Smooth muscle cell (in vitro differentiated cells): ENCODE measurements around the gene GBX2. TPM values are rescaled to one million over a fixed set of nuclear protein-coding genes. Genes with fewer than 3 reads are reported as not detected.
"Not testable (repeated sequence)": the region's sequence is repeated elsewhere in the genome, so short reads cannot be mapped to it uniquely, and the experiment has no call there.

ENCODE experiments used
- DNase-seq: peaks from one replicate; lab custom pipeline; 2025; ENCODE audit not compliant: unreplicated experiment; lab: John Stamatoyannopoulos, UW
- H2AFZ ChIP-seq: fragments of 200-600 bp; sonication (generic); 2 replicates; pipeline ENCODE4 v1.6.0; 2016; ENCODE audit warnings: antibody characterized with exemption, low read depth, mild to moderate bottlenecking
- H3F3A ChIP-seq: fragments of 200-600 bp; sonication (generic); 2 replicates; pipeline ENCODE4 v1.6.0; 2017; ENCODE audit warnings: antibody characterized with exemption, low read depth
- H3K27ac ChIP-seq: fragments of 200-600 bp; sonication (generic); 2 replicates; pipeline ENCODE4 v1.5.1; 2016; ENCODE audit warnings: low read depth, mild to moderate bottlenecking
- H3K27me3 ChIP-seq: fragments of 200-600 bp; sonication (generic); 2 replicates; pipeline ENCODE4 v1.6.1; 2016; ENCODE audit warnings: low read depth, mild to moderate bottlenecking
- H3K36me3 ChIP-seq: fragments of 200-600 bp; sonication (generic); 2 replicates; pipeline ENCODE4 v1.5.1; 2016; ENCODE audit warnings: low read depth
- H3K4me1 ChIP-seq: fragments of 200-600 bp; sonication (generic); 2 replicates; pipeline ENCODE4 v1.5.1; 2016; ENCODE audit warnings: low read depth
- H3K4me2 ChIP-seq: fragments of 200-600 bp; sonication (generic); 2 replicates; pipeline ENCODE4 v1.6.0; 2016; ENCODE audit warnings: mild to moderate bottlenecking
- H3K4me3 ChIP-seq: fragments of 200-600 bp; sonication (generic); 2 replicates; pipeline ENCODE4 v1.5.1; 2016; ENCODE audit warnings: mild to moderate bottlenecking
- H3K79me2 ChIP-seq: fragments of 200-600 bp; sonication (generic); 2 replicates; pipeline ENCODE4 v1.6.0; 2016; ENCODE audit warnings: low read depth, mild to moderate bottlenecking
- H3K9ac ChIP-seq: fragments of 200-600 bp; sonication (generic); 2 replicates; pipeline ENCODE4 v1.6.0; 2016; ENCODE audit warnings: low read depth
- H3K9me3 ChIP-seq: fragments of 200-600 bp; sonication (generic); replicated peaks from 2 replicates; pipeline ENCODE4 v1.5.1; 2016; ENCODE audit warnings: low read depth
- H4K20me1 ChIP-seq: fragments of 200-600 bp; sonication (generic); 2 replicates; pipeline ENCODE4 v1.6.0; 2016; ENCODE audit warnings: low read depth
- WGBS: methylation state at CpG from one replicate; pipeline ENCODE4 v1.1.7; 2016; ENCODE audit warnings: low lambda C conversion rate; 5-methylcytosine and 5-hydroxymethylcytosine counted together
- polyA plus RNA-seq: library from polyadenylated mRNA; unstranded; fragments of >200 nt; fragmentation: Nextera tagmentation; extraction: Ambion mirVana; gene quantifications from 2 replicates; pipeline ENCODE4 v1.2.1, GENCODE V29; 2016
- total RNA-seq: library from RNA; depleted of rRNA; stranded (reverse); fragments of >200 nt; gene quantifications from 2 replicates; pipeline ENCODE4 v1.2.3, GENCODE V29; 2014
- TF ChIP-seq, protein P1 (sequence below): fragments of 200-600 bp; sonication (generic); IDR thresholded peaks from 2 replicates; pipeline ENCODE4 v1.5.1; 2017; ENCODE audit warnings: borderline replicate concordance, mild to moderate bottlenecking, antibody characterized with exemption; ENCODE audit not compliant: insufficient read depth, poor library complexity, severe bottlenecking

Gene GBX2
- total and polyA plus RNA-seq, 2 experiments from 2014 or later: not detected

DNA sequence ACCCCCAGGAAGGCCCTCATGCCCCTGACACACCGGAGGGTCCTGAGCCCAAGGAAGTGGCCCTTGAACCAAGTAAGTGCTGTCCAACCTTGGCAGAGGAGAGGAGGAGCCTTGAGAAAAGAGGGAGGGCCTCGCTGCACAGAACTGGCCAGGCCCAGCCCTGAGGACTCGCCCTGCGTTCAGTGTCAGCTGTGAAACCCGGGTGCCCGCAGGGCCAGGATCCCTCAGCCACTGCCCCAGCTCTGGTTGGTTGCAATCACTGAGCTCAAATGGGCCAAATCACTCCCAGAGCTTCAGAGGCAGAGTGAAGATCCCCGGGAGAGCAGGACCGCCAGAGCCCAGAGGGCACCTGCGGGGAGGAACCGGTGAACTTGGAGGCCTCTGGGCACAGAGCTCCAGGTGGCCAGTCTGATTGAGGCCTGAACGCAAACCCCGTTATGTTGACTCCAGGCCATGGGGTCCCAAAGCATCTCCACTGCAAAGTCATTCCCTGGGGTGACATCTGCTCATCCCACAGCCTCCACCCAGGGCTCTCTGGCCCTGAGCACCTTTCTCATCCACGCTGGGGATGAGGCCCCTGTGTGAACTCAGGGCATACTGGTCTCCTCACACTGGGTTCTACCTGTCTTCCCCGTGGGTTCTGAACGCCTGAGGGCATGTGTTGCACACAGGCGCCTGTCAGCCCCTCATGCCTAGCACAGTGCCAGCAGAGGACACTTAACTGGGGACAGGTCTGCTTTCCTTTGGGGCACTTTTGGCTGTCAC is 11.9 kb downstream of the GBX2 start:
- Histone ChIP-seq H3K27me3 (peaks cover 65% of the 10 kb centered on the region), H3K9ac (no peak overlapping the region)
- WGBS: 91% methylated on average over 16 of the region's 16 CpGs

DNA sequence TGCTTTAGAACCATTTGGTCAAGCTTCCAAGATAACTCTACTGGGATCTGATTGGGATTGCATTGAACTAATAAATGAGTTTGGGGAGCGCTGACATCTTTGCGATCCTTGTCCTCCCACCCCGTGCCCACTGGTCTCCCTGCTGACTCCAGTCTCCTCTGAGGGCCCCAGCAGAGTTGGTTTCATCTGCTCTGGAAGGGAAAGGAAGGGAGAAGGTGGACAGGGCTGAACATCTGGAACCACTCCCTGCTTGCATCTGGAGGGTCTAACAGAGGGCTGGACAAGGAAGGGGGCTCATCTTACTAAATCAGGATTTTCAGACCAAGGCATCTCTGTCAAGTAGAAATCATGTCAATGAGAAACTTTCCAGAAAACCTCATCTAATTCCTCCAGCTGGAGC is 12.8 kb downstream of the GBX2 start:
- no peaks in the 10 kb centered on the region for H4K20me1 ChIP-seq
- TF ChIP-seq, protein P1, sequence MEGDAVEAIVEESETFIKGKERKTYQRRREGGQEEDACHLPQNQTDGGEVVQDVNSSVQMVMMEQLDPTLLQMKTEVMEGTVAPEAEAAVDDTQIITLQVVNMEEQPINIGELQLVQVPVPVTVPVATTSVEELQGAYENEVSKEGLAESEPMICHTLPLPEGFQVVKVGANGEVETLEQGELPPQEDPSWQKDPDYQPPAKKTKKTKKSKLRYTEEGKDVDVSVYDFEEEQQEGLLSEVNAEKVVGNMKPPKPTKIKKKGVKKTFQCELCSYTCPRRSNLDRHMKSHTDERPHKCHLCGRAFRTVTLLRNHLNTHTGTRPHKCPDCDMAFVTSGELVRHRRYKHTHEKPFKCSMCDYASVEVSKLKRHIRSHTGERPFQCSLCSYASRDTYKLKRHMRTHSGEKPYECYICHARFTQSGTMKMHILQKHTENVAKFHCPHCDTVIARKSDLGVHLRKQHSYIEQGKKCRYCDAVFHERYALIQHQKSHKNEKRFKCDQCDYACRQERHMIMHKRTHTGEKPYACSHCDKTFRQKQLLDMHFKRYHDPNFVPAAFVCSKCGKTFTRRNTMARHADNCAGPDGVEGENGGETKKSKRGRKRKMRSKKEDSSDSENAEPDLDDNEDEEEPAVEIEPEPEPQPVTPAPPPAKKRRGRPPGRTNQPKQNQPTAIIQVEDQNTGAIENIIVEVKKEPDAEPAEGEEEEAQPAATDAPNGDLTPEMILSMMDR: no peak
- H3K79me2 ChIP-seq: no peaks in the 10 kb centered on the region
- no peak for DNase-seq
- no peak overlapping the region for H3K9ac ChIP-seq
- no peak overlapping the region for H2AFZ ChIP-seq
- H3K27me3 ChIP-seq: peaks cover 56% of the 10 kb centered on the region
- H3F3A ChIP-seq: no peaks in the 10 kb centered on the region
- WGBS: 86% methylated on average over 3 of the region's 3 CpGs
- no peak overlapping the region for H3K4me3 ChIP-seq
- H3K27ac ChIP-seq: no peak overlapping the region
- H3K9me3 ChIP-seq: no peaks in the 10 kb centered on the region
- H3K4me2 ChIP-seq: no peak overlapping the region
- H3K4me1 ChIP-seq: peaks cover 6% of the 10 kb centered on the region
- no peaks in the 10 kb centered on the region for H3K36me3 ChIP-seq

More for the DNA sequence above, 11.9 kb downstream of the GBX2 start:
- no peak overlapping the region for H3K27ac ChIP-seq
- H4K20me1 ChIP-seq: no peaks in the 10 kb centered on the region
- H3K4me2 ChIP-seq: no peak overlapping the region
- no peaks in the 10 kb centered on the region for H3K36me3 ChIP-seq
- H3K4me1 ChIP-seq: peaks cover 6% of the 10 kb centered on the region
- H3K4me3 ChIP-seq: no peak overlapping the region
- H3F3A ChIP-seq: no peaks in the 10 kb centered on the region
- H3K9me3 ChIP-seq: no peaks in the 10 kb centered on the region
- TF ChIP-seq, protein P1: no peak
- no peak overlapping the region for H2AFZ ChIP-seq
- no peak for DNase-seq
- H3K79me2 ChIP-seq: no peaks in the 10 kb centered on the region

GRCh38 chr2:236146436-236146835 is 21.8 kb downstream of the GBX2 start:
- DNase-seq: no peak
- H3K9me3 ChIP-seq: no peaks in the 10 kb centered on the region
- H3K9ac ChIP-seq: no peak overlapping the region
- no peak overlapping the region for H3K27ac ChIP-seq
- H3K27me3 ChIP-seq: peaks cover 15% of the 10 kb centered on the region
- H4K20me1 ChIP-seq: no peaks in the 10 kb centered on the region
- no peak overlapping the region for H2AFZ ChIP-seq
- H3K4me3 ChIP-seq: no peak overlapping the region
- H3K4me1 ChIP-seq: no peaks in the 10 kb centered on the region
- WGBS: 91% methylated on average over 7 of the region's 7 CpGs
- H3K79me2 ChIP-seq: no peaks in the 10 kb centered on the region
- TF ChIP-seq, protein P1: no peak
- no peak overlapping the region for H3K4me2 ChIP-seq
- H3F3A ChIP-seq: no peaks in the 10 kb centered on the region
- no peaks in the 10 kb centered on the region for H3K36me3 ChIP-seq

- H3K79me2 ChIP-seq: no peaks in the 10 kb centered on the region
- H4K20me1 ChIP-seq: no peaks in the 10 kb centered on the region
- no peak overlapping the region for H3K9ac ChIP-seq
- DNase-seq: no peak
- H3K9me3 ChIP-seq: no peaks in the 10 kb centered on the region
- no peaks in the 10 kb centered on the region for H3K36me3 ChIP-seq
- peaks cover 15% of the 10 kb centered on the region for H3K27me3 ChIP-seq
- TF ChIP-seq, protein P1: no peak
- no peak overlapping the region for H3K4me3 ChIP-seq
- no peak overlapping the region for H3K4me2 ChIP-seq
- H2AFZ ChIP-seq: no peak overlapping the region
- H3F3A ChIP-seq: no peaks in the 10 kb centered on the region
- H3K27ac ChIP-seq: no peak overlapping the region
- WGBS: 94% methylated on average over 10 of the region's 10 CpGs
- H3K4me1 ChIP-seq: no peaks in the 10 kb centered on the region
These were observed 24.4 kb downstream of the GBX2 start for GRCh38 chr2:236143811-236144210.

- not testable (repeated sequence) for H4K20me1 ChIP-seq, H3F3A ChIP-seq, H3K27ac ChIP-seq, H3K36me3 ChIP-seq, DNase-seq, H3K4me3 ChIP-seq, H3K4me1 ChIP-seq, H3K79me2 ChIP-seq, H3K9ac ChIP-seq, H3K9me3 ChIP-seq, H2AFZ ChIP-seq, H3K4me2 ChIP-seq
- 94% methylated on average over 11 of the region's 11 CpGs for WGBS
- H3K27me3 ChIP-seq: peaks cover 15% of the 10 kb centered on the region
These were observed 26.6 kb downstream of the GBX2 start for GRCh38 chr2:236141616-236142015.
